ENCODE data around the gene ADAR. TPM values are rescaled to one million over a fixed set of nuclear protein-coding genes. Genes with fewer than 3 reads are reported as not detected.

ADAR gene
- total RNA-seq, 2 experiments from 2014 or later = 206 to 210 TPM

GRCh38 chr1:154627257-154628120 is 19.5 kb upstream of the ADAR start:
- peak; percentile 79 to 94 (median 91) for DNase-seq
- peak; percentile 70 for ATAC-seq (ENCODE audit: poor library complexity)
- Histone ChIP-seq H3K4me1 (ENCODE audit: insufficient read depth, low read length) (peaks cover 22% of the 10 kb centered on the region), H3K27me3 (ENCODE audit: control insufficient read depth in 1 of 2, insufficient read depth in 2 of 2, low read length in 2 of 2) (no peaks in the 10 kb centered on the region), H3K4me3 (ENCODE audit: low read length) (peak overlapping the region; percentile 94), H3K36me3 (ENCODE audit: insufficient read depth, low read length) (peaks cover 18% of the 10 kb centered on the region), H3K9me3 (ENCODE audit: control insufficient read depth in 1 of 2, insufficient read depth in 1 of 2, low read length in 2 of 2) (peaks cover 0 to 7% of the 10 kb centered on the region in 2 experiments), H3K27ac (ENCODE audit: low read depth in 1 of 2, low read length in 2 of 2) (peak overlapping the region; percentile 91 to 98)
- ChIA-PET CTCF (interaction anchor here (2.2 kb wide), 1 partner anchor 18 kb away, joined by 7 read pairs; no protein-coding TSS in a partner anchor), POLR2A (interaction anchor here (0.8 to 4.4 kb wide), 9 partner anchors 9 to 327 kb away, joined by 3 to 53 read pairs (median 3); partner anchors contain the start of genes ADAR and PMVK)
- H3K27me3 Mint-ChIP-seq = peaks cover 7% of the 10 kb centered on the region
- H3K36me3 Mint-ChIP-seq (ENCODE audit: low read depth) = peaks cover 59% of the 10 kb centered on the region
- no peak for TF ChIP-seq CTCF (IDR thresholded peaks at IDR 0.05)
- peaks cover 45% of the 10 kb centered on the region for H3K4me1 Mint-ChIP-seq (ENCODE audit: low read depth)
- intact Hi-C loops (cut with DNase I, micrococcal nuclease) = loop anchor here (1.0 to 5.0 kb wide), 3 partner anchors 18 to 70 kb away; partner anchors contain the start of genes ADAR (in 1 of the 2) and UBE2Q1 (in 1 of the 2)
- peak overlapping the region; percentile 99 for H3K27ac Mint-ChIP-seq
- peaks cover 4% of the 10 kb centered on the region for H3K9me3 Mint-ChIP-seq
- H3K4me3 Mint-ChIP-seq = peak overlapping the region; percentile 95

GRCh38 chr1:154626456-154627256 is 18.7 kb upstream of the ADAR start:
- peak overlapping the region; percentile 99 for H3K27ac Mint-ChIP-seq
- H3K36me3 ChIP-seq (ENCODE audit: insufficient read depth, low read length) = peaks cover 25% of the 10 kb centered on the region
- ChIA-PET CTCF (interaction anchor here (1.3 to 2.2 kb wide), 2 partner anchors 17 to 19 kb away, joined by 3 to 7 read pairs; no protein-coding TSS in a partner anchor), POLR2A (interaction anchor here (0.8 to 4.4 kb wide), 8 partner anchors 8 to 328 kb away, joined by 3 to 53 read pairs (median 4); partner anchors contain the start of genes ADAR and PMVK)
- H3K36me3 Mint-ChIP-seq (ENCODE audit: low read depth) = peaks cover 67% of the 10 kb centered on the region
- no peak for TF ChIP-seq CTCF (IDR thresholded peaks at IDR 0.05)
- peaks cover 0 to 7% of the 10 kb centered on the region in 2 experiments for H3K9me3 ChIP-seq (ENCODE audit: control insufficient read depth in 1 of 2, insufficient read depth in 1 of 2, low read length in 2 of 2)
- peaks cover 54% of the 10 kb centered on the region for H3K4me1 Mint-ChIP-seq (ENCODE audit: low read depth)
- H3K27me3 ChIP-seq (ENCODE audit: control insufficient read depth in 1 of 2, insufficient read depth in 2 of 2, low read length in 2 of 2) = no peaks in the 10 kb centered on the region
- peak overlapping the region; percentile 95 for H3K4me3 Mint-ChIP-seq
- peak; percentile 21 for ATAC-seq (ENCODE audit: poor library complexity)
- peak overlapping the region; percentile 91 to 98 for H3K27ac ChIP-seq (ENCODE audit: low read depth in 1 of 2, low read length in 2 of 2)
- peak in 3 of 14 experiments; percentile 3 to 24 (median 5) for DNase-seq
- no peaks in the 10 kb centered on the region for H3K27me3 Mint-ChIP-seq
- H3K4me3 ChIP-seq (ENCODE audit: low read length) = peak overlapping the region; percentile 94
- H3K4me1 ChIP-seq (ENCODE audit: insufficient read depth, low read length) = peaks cover 26% of the 10 kb centered on the region
- peaks cover 4% of the 10 kb centered on the region for H3K9me3 Mint-ChIP-seq
- intact Hi-C loops (cut with DNase I, micrococcal nuclease) = loop anchor here (1.0 to 5.0 kb wide), 3 partner anchors 17 to 69 kb away; partner anchors contain the start of genes ADAR (in 1 of the 2) and UBE2Q1 (in 1 of the 2)

Measured in CD4-positive, alpha-beta T cell (primary cell).